Smooth muscle cell (in vitro differentiated cells): Measurements from ENCODE around the gene RNF114. TPM values are rescaled to one million over a fixed set of nuclear protein-coding genes. Genes with fewer than 3 reads are reported as not detected.

Source experiments
- DNase-seq: peaks from one replicate; lab custom pipeline; 2025; ENCODE audit not compliant: unreplicated experiment; lab: John Stamatoyannopoulos, UW
- H2AFZ ChIP-seq: fragments of 200-600 bp; sonication (generic); 2 replicates; pipeline ENCODE4 v1.6.0; 2016; ENCODE audit warnings: antibody characterized with exemption, low read depth, mild to moderate bottlenecking
- H3F3A ChIP-seq: fragments of 200-600 bp; sonication (generic); 2 replicates; pipeline ENCODE4 v1.6.0; 2017; ENCODE audit warnings: antibody characterized with exemption, low read depth
- H3K27ac ChIP-seq: fragments of 200-600 bp; sonication (generic); 2 replicates; pipeline ENCODE4 v1.5.1; 2016; ENCODE audit warnings: low read depth, mild to moderate bottlenecking
- H3K27me3 ChIP-seq: fragments of 200-600 bp; sonication (generic); 2 replicates; pipeline ENCODE4 v1.6.1; 2016; ENCODE audit warnings: low read depth, mild to moderate bottlenecking
- H3K36me3 ChIP-seq: fragments of 200-600 bp; sonication (generic); 2 replicates; pipeline ENCODE4 v1.5.1; 2016; ENCODE audit warnings: low read depth
- H3K4me1 ChIP-seq: fragments of 200-600 bp; sonication (generic); 2 replicates; pipeline ENCODE4 v1.5.1; 2016; ENCODE audit warnings: low read depth
- H3K4me2 ChIP-seq: fragments of 200-600 bp; sonication (generic); 2 replicates; pipeline ENCODE4 v1.6.0; 2016; ENCODE audit warnings: mild to moderate bottlenecking
- H3K4me3 ChIP-seq: fragments of 200-600 bp; sonication (generic); 2 replicates; pipeline ENCODE4 v1.5.1; 2016; ENCODE audit warnings: mild to moderate bottlenecking
- H3K79me2 ChIP-seq: fragments of 200-600 bp; sonication (generic); 2 replicates; pipeline ENCODE4 v1.6.0; 2016; ENCODE audit warnings: low read depth, mild to moderate bottlenecking
- H3K9ac ChIP-seq: fragments of 200-600 bp; sonication (generic); 2 replicates; pipeline ENCODE4 v1.6.0; 2016; ENCODE audit warnings: low read depth
- H3K9me3 ChIP-seq: fragments of 200-600 bp; sonication (generic); replicated peaks from 2 replicates; pipeline ENCODE4 v1.5.1; 2016; ENCODE audit warnings: low read depth
- H4K20me1 ChIP-seq: fragments of 200-600 bp; sonication (generic); 2 replicates; pipeline ENCODE4 v1.6.0; 2016; ENCODE audit warnings: low read depth
- CTCF ChIP-seq: fragments of 200-600 bp; sonication (generic); IDR thresholded peaks from 2 replicates; pipeline ENCODE4 v1.5.1; 2017; ENCODE audit warnings: borderline replicate concordance, mild to moderate bottlenecking, antibody characterized with exemption; ENCODE audit not compliant: insufficient read depth, poor library complexity, severe bottlenecking
- whole genome bisulfite sequencing: methylation state at CpG from one replicate; pipeline ENCODE4 v1.1.7; 2016; ENCODE audit warnings: low lambda C conversion rate; 5-methylcytosine and 5-hydroxymethylcytosine counted together
- polyA plus RNA-seq: library from polyadenylated mRNA; unstranded; fragments of >200 nt; fragmentation: Nextera tagmentation; extraction: Ambion mirVana; gene quantifications from 2 replicates; pipeline ENCODE4 v1.2.1, GENCODE V29; 2016
- total RNA-seq: library from RNA; depleted of rRNA; stranded (reverse); fragments of >200 nt; gene quantifications from 2 replicates; pipeline ENCODE4 v1.2.3, GENCODE V29; 2014

Gene RNF114
- total and polyA plus RNA-seq, 2 experiments from 2014 or later, result 54.2 to 80.5 TPM

DNA sequence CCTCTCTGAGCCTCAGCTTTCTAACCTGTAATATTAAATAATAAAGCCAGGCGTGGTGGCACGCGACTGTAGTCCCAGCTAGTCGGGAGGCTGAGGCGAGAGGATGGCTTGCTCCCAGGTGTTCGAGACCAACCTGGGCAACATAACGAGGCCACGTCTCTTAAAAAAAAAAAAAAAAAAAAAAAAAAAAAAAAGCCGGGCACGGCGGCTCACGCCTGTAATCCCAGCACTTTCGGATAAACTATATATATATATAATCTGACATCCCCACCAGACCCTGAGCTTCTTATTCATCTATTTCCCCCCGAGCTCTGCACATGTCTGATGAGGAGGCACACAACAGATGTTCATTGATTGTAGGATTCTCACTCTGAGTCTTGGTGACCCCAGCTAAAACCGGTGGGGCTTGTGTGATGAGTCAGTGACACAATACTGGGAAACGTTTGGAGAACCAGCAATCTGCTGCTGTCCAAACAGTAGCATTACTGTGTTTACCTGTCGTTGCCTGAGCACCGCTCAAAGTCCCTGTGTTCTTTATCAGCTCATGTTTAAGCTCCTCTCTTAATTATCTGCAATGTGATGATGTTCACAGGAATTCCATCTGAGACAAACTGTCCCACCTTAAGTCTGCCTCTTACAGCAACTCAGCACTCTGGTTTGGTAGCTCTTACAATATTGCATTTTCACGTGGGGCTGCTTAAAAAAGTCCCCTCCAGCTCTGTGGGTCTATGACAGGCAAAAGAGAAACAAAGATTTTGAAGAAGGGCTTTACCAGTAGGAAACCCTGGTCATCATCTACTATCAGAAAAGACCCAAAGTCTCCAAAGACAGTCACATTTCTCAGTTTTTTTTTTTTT lies 19.8 kb upstream of the RNF114 start:
- no peak for TF ChIP-seq CTCF
- Histone ChIP-seq H3K79me2 (peaks cover 39% of the 10 kb centered on the region), H3K9me3 (no peaks in the 10 kb centered on the region), H3K27ac (peak overlapping the region; percentile 100), H3K4me2 (peak overlapping the region; percentile 95), H3F3A (peaks cover 5% of the 10 kb centered on the region), H3K4me3 (peak overlapping the region; percentile 94), H3K9ac (peak overlapping the region; percentile 100), H3K4me1 (peaks cover 21% of the 10 kb centered on the region), H3K27me3 (no peaks in the 10 kb centered on the region), H4K20me1 (peaks cover 34% of the 10 kb centered on the region), H3K36me3 (no peaks in the 10 kb centered on the region), H2AFZ (peak overlapping the region; percentile 97)
- DNase-seq, result no peak
- 64% methylated on average over 18 of the region's 19 CpGs for WGBS

- Histone ChIP-seq H3F3A (peaks cover 5% of the 10 kb centered on the region), H3K79me2 (peaks cover 19% of the 10 kb centered on the region), H3K9me3 (no peaks in the 10 kb centered on the region), H4K20me1 (peaks cover 13% of the 10 kb centered on the region), H3K36me3 (no peaks in the 10 kb centered on the region), H2AFZ (no peak overlapping the region), H3K27ac (no peak overlapping the region), H3K4me2 (no peak overlapping the region), H3K4me3 (no peak overlapping the region), H3K9ac (no peak overlapping the region), H3K4me1 (peaks cover 16% of the 10 kb centered on the region), H3K27me3 (no peaks in the 10 kb centered on the region)
- 92% methylated on average over 3 of the region's 3 CpGs for WGBS
- no peak for TF ChIP-seq CTCF
- DNase-seq, result no peak
Measured at GRCh38 chr20:49918446-49918845, 17.8 kb upstream of the RNF114 start.

- H3K9ac ChIP-seq, result no peak overlapping the region
Measured at GRCh38 chr20:49919009-49919408, 17.2 kb upstream of the RNF114 start.

More at GRCh38 chr20:49919009-49919408, 17.2 kb upstream of the RNF114 start:
- no peak for DNase-seq
- Histone ChIP-seq H2AFZ (no peak overlapping the region), H3K79me2 (peaks cover 14% of the 10 kb centered on the region), H3K4me2 (no peak overlapping the region), H3K36me3 (no peaks in the 10 kb centered on the region), H3K27me3 (no peaks in the 10 kb centered on the region), H4K20me1 (peaks cover 8% of the 10 kb centered on the region), H3K4me1 (peaks cover 12% of the 10 kb centered on the region), H3K27ac (no peak overlapping the region), H3K4me3 (no peak overlapping the region), H3F3A (peaks cover 5% of the 10 kb centered on the region), H3K9me3 (no peaks in the 10 kb centered on the region)
- no peak for TF ChIP-seq CTCF
- 76% methylated on average over 7 of the region's 7 CpGs for WGBS
